Neural cell (in vitro differentiated cells): ENCODE data around the gene KLHL3. TPM values are rescaled to one million over a fixed set of nuclear protein-coding genes. Genes with fewer than 3 reads are reported as not detected.

ENCODE experiments used
- H2AFZ ChIP-seq: fragments of 200-600, 300-800 bp; sonication (generic), shearing (Covaris generic); 2 replicates; pipeline ENCODE4 v1.6.0; 2014; ENCODE audit warnings: low read depth, mild to moderate bottlenecking, antibody characterized with exemption, low read length, moderate library complexity
- H3F3A ChIP-seq: fragments of 200-600 bp; shearing (Covaris generic); 2 replicates; pipeline ENCODE4 v1.6.1; 2016; ENCODE audit warnings: mild to moderate bottlenecking, moderate library complexity, mixed read lengths, antibody characterized with exemption, low read length; ENCODE audit not compliant: insufficient read depth, poor library complexity, severe bottlenecking
- H3K27ac ChIP-seq: fragments of 200-600, 300-800 bp; sonication (generic), shearing (Covaris generic); 2 replicates; pipeline ENCODE4 v1.5.1; 2014; ENCODE audit warnings: mild to moderate bottlenecking, low read length, moderate library complexity
- H3K27me3 ChIP-seq: fragments of 300-800, 200-600 bp; sonication (generic), shearing (Covaris generic); 2 replicates; pipeline ENCODE4 v1.6.0; 2014; ENCODE audit warnings: mild to moderate bottlenecking, low read depth, low read length, moderate library complexity; ENCODE audit not compliant: insufficient read depth
- H3K36me3 ChIP-seq: fragments of 300-800, 200-600 bp; sonication (generic), shearing (Covaris generic); 2 replicates; pipeline ENCODE4 v1.5.1; 2014; ENCODE audit warnings: mild to moderate bottlenecking, antibody characterized with exemption, low read length, moderate library complexity; ENCODE audit not compliant: insufficient read depth
- H3K4me2 ChIP-seq: fragments of 300-800, 200-600 bp; sonication (generic), shearing (Covaris generic); 2 replicates; pipeline ENCODE4 v1.6.0; 2014; ENCODE audit warnings: mild to moderate bottlenecking, low read length
- H3K4me3 ChIP-seq: fragments of 300-800, 200-600 bp; sonication (generic), shearing (Covaris generic); 2 replicates; pipeline ENCODE4 v1.5.1; 2014; ENCODE audit warnings: mild to moderate bottlenecking, low read length, moderate library complexity
- H3K79me2 ChIP-seq: fragments of 200-600 bp; shearing (Covaris generic); replicated peaks from 2 replicates; pipeline ENCODE4 v1.6.0; 2014; ENCODE audit warnings: mild to moderate bottlenecking, low read length, moderate library complexity; ENCODE audit not compliant: insufficient read depth
- H3K9ac ChIP-seq: fragments of 300-800, 200-600 bp; sonication (generic), shearing (Covaris generic); 2 replicates; pipeline ENCODE4 v1.6.1; 2016; ENCODE audit warnings: mild to moderate bottlenecking, low read length, mixed read lengths
- H3K9me2 ChIP-seq: fragments of 200-600 bp; shearing (Covaris generic); 2 replicates; pipeline ENCODE4 v1.6.1; 2016; ENCODE audit warnings: mild to moderate bottlenecking, low read length, mixed read lengths; ENCODE audit not compliant: insufficient read depth
- H3K9me3 ChIP-seq: fragments of 200-600, 300-800 bp; sonication (generic), shearing (Covaris generic); 2 replicates; pipeline ENCODE4 v1.6.1; 2016; ENCODE audit warnings: mild to moderate bottlenecking, mixed run types, low read length, moderate library complexity, mixed read lengths
- H4K20me1 ChIP-seq: fragments of 200-600 bp; shearing (Covaris generic); 2 replicates; pipeline ENCODE4 v1.6.1; 2016; ENCODE audit warnings: mild to moderate bottlenecking, mixed run types; ENCODE audit not compliant: insufficient read depth
- CTCF ChIP-seq: fragments of 450-650 bp; IDR thresholded peaks from 2 replicates; pipeline ENCODE4 v1.5.1; 2014; ENCODE audit warnings: antibody characterized with exemption, mild to moderate bottlenecking, moderate library complexity; ENCODE audit not compliant: poor library complexity, severe bottlenecking
- EP300 ChIP-seq: fragments of 450-650 bp; conservative IDR thresholded peaks from 2 replicates; pipeline ENCODE4 v1.6.1; 2014; ENCODE audit warnings: antibody characterized with exemption, mild to moderate bottlenecking, moderate library complexity; ENCODE audit not compliant: poor library complexity, severe bottlenecking
- EZH2 ChIP-seq: fragments of 200-600, 300-800 bp; shearing (Covaris generic), sonication (generic); IDR thresholded peaks from 2 replicates; pipeline ENCODE4 v1.6.1; 2014; ENCODE audit warnings: antibody characterized with exemption, low read length, borderline replicate concordance, mild to moderate bottlenecking; ENCODE audit not compliant: insufficient read depth, poor library complexity, severe bottlenecking
- MXI1 ChIP-seq: fragments of 450-650 bp; conservative IDR thresholded peaks from 2 replicates; pipeline ENCODE4 v1.6.1; 2014; ENCODE audit warnings: antibody characterized with exemption, mild to moderate bottlenecking; ENCODE audit not compliant: poor library complexity, severe bottlenecking
- POLR2AphosphoS5 ChIP-seq: IDR thresholded peaks from 2 replicates; pipeline ENCODE4 v1.6.1; 2012
- RAD21 ChIP-seq: fragments of 450-650 bp; conservative IDR thresholded peaks from 2 replicates; pipeline ENCODE4 v1.6.1; 2014; ENCODE audit warnings: antibody characterized with exemption, mild to moderate bottlenecking, moderate library complexity
- REST ChIP-seq: IDR thresholded peaks from 2 replicates; pipeline ENCODE4 v1.6.1; 2012; ENCODE audit warnings: borderline replicate concordance
- SMC3 ChIP-seq: fragments of 450-650 bp; conservative IDR thresholded peaks from 2 replicates; pipeline ENCODE4 v1.6.1; 2014; ENCODE audit warnings: antibody characterized with exemption, mild to moderate bottlenecking, moderate library complexity; ENCODE audit not compliant: poor library complexity
- TAF1 ChIP-seq: IDR thresholded peaks from 2 replicates; pipeline ENCODE4 v1.6.1; 2012; ENCODE audit warnings: low read depth
- polyA plus RNA-seq: library from polyadenylated mRNA; depleted of rRNA; stranded (reverse); fragments of >200 nt; gene quantifications from 2 replicates; pipeline ENCODE4 v1.2.3, GENCODE V29; 2014

Gene KLHL3
- polyA plus RNA-seq, 1 donor from 2014 or later, result 12.9 TPM

GRCh38 chr5:137714946-137715345 lies 20.9 kb downstream of the KLHL3 start:
- no peak for TF ChIP-seq TAF1
- no peak for TF ChIP-seq CTCF
- no peak for TF ChIP-seq RAD21
- no peak overlapping the region for H3K27ac ChIP-seq
- H3K9me2 ChIP-seq, result no peaks in the 10 kb centered on the region
- H3K27me3 ChIP-seq, result no peaks in the 10 kb centered on the region
- no peaks in the 10 kb centered on the region for H3F3A ChIP-seq
- H3K79me2 ChIP-seq, result no peaks in the 10 kb centered on the region
- H3K4me3 ChIP-seq, result no peak overlapping the region
- H3K9ac ChIP-seq, result no peak overlapping the region
- no peak overlapping the region for H3K4me2 ChIP-seq
- no peaks in the 10 kb centered on the region for H4K20me1 ChIP-seq
- no peaks in the 10 kb centered on the region for H3K36me3 ChIP-seq
- H2AFZ ChIP-seq, result no peak overlapping the region
- no peaks in the 10 kb centered on the region for H3K9me3 ChIP-seq

DNA sequence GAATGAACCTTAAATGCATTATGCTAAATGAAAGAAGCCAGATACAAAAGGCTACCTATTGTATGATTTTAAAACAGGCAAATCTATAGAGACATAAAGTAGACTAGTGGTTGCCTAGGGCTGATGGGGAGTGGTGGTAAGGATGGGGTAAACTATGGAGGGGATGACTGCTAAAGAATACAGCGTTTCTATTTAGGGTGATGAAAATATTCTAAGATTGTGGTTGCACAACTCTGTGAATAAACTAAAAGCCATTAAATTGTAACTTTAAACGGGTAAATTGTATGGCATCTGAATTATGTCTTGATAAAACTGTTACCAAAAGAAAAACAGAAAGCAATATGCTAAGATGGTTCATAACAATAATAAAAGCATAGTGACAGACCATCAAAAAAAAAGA lies 21.4 kb downstream of the KLHL3 start:
- Histone ChIP-seq H3K27me3 (no peaks in the 10 kb centered on the region), H3K4me2 (no peak overlapping the region), H3K27ac (no peak overlapping the region), H3K4me3 (no peak overlapping the region), H4K20me1 (no peaks in the 10 kb centered on the region), H3K36me3 (no peaks in the 10 kb centered on the region), H3F3A (no peaks in the 10 kb centered on the region), H3K79me2 (no peaks in the 10 kb centered on the region), H3K9ac (no peak overlapping the region), H3K9me2 (no peaks in the 10 kb centered on the region), H2AFZ (no peak overlapping the region), H3K9me3 (no peaks in the 10 kb centered on the region)
- no peak for TF ChIP-seq MXI1
- TF ChIP-seq POLR2AphosphoS5, result no peak

GRCh38 chr5:137712139-137712667 lies 23.7 kb downstream of the KLHL3 start:
- Histone ChIP-seq H3K27ac (no peak overlapping the region), H2AFZ (no peak overlapping the region), H3K9me3 (no peaks in the 10 kb centered on the region), H3K79me2 (no peaks in the 10 kb centered on the region), H3F3A (no peaks in the 10 kb centered on the region), H4K20me1 (no peaks in the 10 kb centered on the region), H3K9ac (no peak overlapping the region), H3K4me2 (no peak overlapping the region), H3K9me2 (no peaks in the 10 kb centered on the region), H3K36me3 (no peaks in the 10 kb centered on the region), H3K4me3 (no peak overlapping the region), H3K27me3 (no peaks in the 10 kb centered on the region)
- no peak for TF ChIP-seq MXI1
- TF ChIP-seq RAD21, result no peak
- no peak for TF ChIP-seq SMC3
- TF ChIP-seq EZH2, result no peak
- TF ChIP-seq TAF1, result no peak
- no peak for TF ChIP-seq POLR2AphosphoS5
- no peak for TF ChIP-seq REST
- no peak for TF ChIP-seq EP300
- no peak for TF ChIP-seq CTCF
